ENCODE data around the gene MYLK2. TPM values are rescaled to one million over a fixed set of nuclear protein-coding genes. Genes with fewer than 3 reads are reported as not detected.

Gene MYLK2
- total RNA-seq, 4 donors from 2014 or later, result 0.10 TPM; not detected in 3

DNA sequence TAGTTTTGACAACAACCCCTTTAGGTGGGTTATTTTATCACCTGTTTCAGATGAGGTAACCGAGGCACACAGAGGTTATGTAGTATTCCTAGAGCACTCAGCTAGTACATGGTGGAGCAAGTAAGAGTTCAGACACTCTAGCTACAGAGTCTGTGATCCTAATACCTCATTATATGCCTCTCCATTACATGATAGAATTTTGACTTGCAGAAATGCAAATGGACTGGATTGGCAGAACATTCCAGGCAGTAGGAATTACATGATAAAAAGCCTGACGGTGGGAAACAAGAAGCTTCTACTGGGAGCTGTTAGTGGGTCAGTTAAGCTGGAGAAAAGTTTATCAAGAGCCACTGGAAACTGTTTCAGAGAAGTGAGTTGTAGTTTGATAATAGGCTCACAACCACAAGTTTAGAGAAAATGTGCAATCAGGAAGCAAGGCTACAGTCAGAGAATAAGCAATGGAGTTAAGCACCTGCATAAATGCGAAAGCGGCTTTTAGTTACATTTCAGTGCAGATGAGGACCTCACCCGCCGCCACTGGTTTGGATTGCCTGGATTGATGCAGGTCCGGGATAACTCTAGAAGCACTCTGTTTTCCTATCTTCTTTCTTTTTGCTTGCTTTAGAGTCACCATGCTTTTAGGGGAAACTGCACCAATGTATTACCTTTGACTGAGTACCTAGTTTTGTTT, 34.7 kb upstream of the MYLK2 start:
- TF ChIP-seq, protein P1, sequence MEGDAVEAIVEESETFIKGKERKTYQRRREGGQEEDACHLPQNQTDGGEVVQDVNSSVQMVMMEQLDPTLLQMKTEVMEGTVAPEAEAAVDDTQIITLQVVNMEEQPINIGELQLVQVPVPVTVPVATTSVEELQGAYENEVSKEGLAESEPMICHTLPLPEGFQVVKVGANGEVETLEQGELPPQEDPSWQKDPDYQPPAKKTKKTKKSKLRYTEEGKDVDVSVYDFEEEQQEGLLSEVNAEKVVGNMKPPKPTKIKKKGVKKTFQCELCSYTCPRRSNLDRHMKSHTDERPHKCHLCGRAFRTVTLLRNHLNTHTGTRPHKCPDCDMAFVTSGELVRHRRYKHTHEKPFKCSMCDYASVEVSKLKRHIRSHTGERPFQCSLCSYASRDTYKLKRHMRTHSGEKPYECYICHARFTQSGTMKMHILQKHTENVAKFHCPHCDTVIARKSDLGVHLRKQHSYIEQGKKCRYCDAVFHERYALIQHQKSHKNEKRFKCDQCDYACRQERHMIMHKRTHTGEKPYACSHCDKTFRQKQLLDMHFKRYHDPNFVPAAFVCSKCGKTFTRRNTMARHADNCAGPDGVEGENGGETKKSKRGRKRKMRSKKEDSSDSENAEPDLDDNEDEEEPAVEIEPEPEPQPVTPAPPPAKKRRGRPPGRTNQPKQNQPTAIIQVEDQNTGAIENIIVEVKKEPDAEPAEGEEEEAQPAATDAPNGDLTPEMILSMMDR (IDR thresholded peaks at IDR 0.05), result no peak
- no peak for TF ChIP-seq POLR2A (IDR thresholded peaks at IDR 0.05)
- intact Hi-C loops (cut with DNase I; ENCODE audit: low total_unique reads), result no loop called here
- no peak for DNase-seq (ENCODE audit: low spot score in 2 of 2)
- 93 to 96% methylated on average over 7 of the region's 7 CpGs for whole genome bisulfite sequencing, 2 donors
- H3K4me3 ChIP-seq (ENCODE audit: low read depth, poor library complexity, severe bottlenecking), result no peak overlapping the region

DNA sequence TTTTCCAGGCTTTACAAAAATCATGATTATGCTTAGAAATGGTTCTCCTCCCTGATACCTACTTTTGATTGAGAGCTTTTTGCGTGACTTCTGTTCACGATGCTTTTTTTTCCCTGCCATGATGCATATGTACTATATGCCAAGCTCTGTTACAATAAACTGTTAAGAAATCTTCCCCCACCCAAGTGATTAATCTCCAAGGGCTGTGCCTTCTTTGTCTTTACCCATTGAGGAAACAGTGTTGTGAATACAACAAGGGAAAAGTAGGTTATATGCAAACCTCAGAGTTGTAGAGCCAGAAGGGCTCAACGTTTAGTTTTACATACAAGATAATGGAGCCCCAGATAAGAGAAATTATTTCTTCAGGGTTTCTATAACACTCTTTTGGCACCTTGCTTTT, 34.1 kb upstream of the MYLK2 start:
- H3K4me3 ChIP-seq (ENCODE audit: low read depth, poor library complexity, severe bottlenecking), result no peak overlapping the region
- no peak for TF ChIP-seq POLR2A (IDR thresholded peaks at IDR 0.05)
- TF ChIP-seq, protein P1 (IDR thresholded peaks at IDR 0.05), result no peak
- intact Hi-C loops (cut with DNase I; ENCODE audit: low total_unique reads), result no loop called here
- WGBS, 2 donors, result 80 to 82% methylated on average over 3 of the region's 3 CpGs
- no peak for DNase-seq (ENCODE audit: low spot score in 2 of 2)

DNA sequence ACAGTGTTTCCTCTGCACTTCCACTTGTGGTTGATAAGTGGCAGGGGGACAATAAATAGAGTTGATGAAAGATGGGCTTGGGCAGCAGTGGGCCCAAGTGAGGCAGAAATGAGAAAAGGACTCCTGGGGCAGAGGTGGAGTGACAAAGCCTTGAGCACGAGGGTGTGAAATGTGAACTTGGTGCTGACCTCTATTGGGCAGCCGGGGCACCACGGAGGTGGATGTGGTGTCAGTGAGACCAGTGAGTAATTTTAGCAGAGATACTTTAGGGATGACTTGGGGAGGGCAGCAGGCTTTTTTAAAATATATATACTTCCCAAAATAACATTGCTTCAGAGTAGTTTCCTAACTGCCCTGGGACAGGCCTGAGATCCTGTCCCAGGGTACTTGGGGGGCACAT, 30.6 kb upstream of the MYLK2 start:
- intact Hi-C loops (cut with DNase I; ENCODE audit: low total_unique reads), result no loop called here
- no peak for DNase-seq (ENCODE audit: low spot score in 2 of 2)
- TF ChIP-seq, protein P1 (IDR thresholded peaks at IDR 0.05), result no peak
- TF ChIP-seq POLR2A (IDR thresholded peaks at IDR 0.05), result no peak
- 78 to 80% methylated on average over 3 of the region's 3 CpGs for WGBS, 2 donors
- no peak overlapping the region for H3K4me3 ChIP-seq (ENCODE audit: low read depth, poor library complexity, severe bottlenecking)

DNA sequence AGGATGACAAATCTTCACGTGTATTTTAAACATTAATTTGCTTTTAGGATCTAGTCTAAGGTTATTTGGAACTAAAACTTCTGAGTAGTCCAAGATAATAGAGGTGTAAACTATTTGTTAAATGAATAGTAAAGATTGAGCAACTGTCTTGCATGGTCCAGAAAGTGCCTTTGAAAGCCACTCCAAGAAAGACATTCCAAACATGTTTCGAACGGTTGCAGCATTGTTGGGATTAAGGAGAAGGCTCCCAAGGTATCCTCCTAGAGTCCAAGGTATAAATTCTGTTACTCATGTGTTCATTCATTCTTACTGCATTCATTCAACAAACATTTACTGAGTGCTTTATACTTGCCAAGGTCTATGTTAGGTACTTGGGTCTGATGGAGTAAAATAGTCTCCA, 28.8 kb upstream of the MYLK2 start:
- no peak for TF ChIP-seq POLR2A (IDR thresholded peaks at IDR 0.05)
- TF ChIP-seq, protein P1 (IDR thresholded peaks at IDR 0.05), result no peak
- DNase-seq (ENCODE audit: low spot score in 2 of 2), result no peak
- intact Hi-C loops (cut with DNase I; ENCODE audit: low total_unique reads), result no loop called here
- 85 to 93% methylated on average over 3 of the region's 3 CpGs for WGBS, 2 donors
- no peak overlapping the region for H3K4me3 ChIP-seq (ENCODE audit: low read depth, poor library complexity, severe bottlenecking)

GRCh38 chr20:31797364-31797763, 21.8 kb upstream of the MYLK2 start:
- no peak for DNase-seq (ENCODE audit: low spot score in 2 of 2)
- no peak overlapping the region for H3K4me3 ChIP-seq (ENCODE audit: low read depth, poor library complexity, severe bottlenecking)
- intact Hi-C loops (cut with DNase I; ENCODE audit: low total_unique reads), result no loop called here
- TF ChIP-seq, protein P1 (IDR thresholded peaks at IDR 0.05), result no peak
- no peak for TF ChIP-seq POLR2A (IDR thresholded peaks at IDR 0.05)
- WGBS, 2 donors, result 82 to 86% methylated on average over 3 of the region's 3 CpGs

DNA sequence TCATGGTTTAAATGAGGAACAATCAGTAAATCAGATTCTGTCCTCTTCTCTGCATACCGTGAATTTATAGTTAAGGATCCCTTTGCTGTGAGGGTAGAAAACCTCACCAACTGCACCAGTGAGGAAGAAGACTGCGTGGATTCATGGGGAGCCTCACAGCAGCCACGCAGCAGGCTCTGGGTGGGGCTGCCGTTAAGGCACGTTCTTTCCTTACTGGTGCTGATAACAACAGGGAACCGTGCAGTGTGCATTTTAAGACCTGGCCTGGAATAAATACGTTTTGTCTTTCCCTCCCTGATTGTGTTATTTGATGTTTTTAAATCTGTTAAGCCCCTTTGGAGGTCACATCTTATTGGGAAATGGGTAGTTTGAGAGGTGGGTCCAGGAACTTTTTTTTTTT, 17.6 kb upstream of the MYLK2 start:
- DNase-seq (ENCODE audit: low spot score in 2 of 2), result no peak
- intact Hi-C loops (cut with DNase I; ENCODE audit: low total_unique reads), result no loop called here
- WGBS, 2 donors, result 88 to 95% methylated on average over 7 of the region's 7 CpGs
- H3K4me3 ChIP-seq (ENCODE audit: low read depth, poor library complexity, severe bottlenecking), result no peak overlapping the region
- no peak for TF ChIP-seq POLR2A (IDR thresholded peaks at IDR 0.05)
- TF ChIP-seq, protein P1 (IDR thresholded peaks at IDR 0.05), result no peak

Data from lower leg skin (tissue), 4 donors.